ENCODE data around the gene PRRT3.

DNA sequence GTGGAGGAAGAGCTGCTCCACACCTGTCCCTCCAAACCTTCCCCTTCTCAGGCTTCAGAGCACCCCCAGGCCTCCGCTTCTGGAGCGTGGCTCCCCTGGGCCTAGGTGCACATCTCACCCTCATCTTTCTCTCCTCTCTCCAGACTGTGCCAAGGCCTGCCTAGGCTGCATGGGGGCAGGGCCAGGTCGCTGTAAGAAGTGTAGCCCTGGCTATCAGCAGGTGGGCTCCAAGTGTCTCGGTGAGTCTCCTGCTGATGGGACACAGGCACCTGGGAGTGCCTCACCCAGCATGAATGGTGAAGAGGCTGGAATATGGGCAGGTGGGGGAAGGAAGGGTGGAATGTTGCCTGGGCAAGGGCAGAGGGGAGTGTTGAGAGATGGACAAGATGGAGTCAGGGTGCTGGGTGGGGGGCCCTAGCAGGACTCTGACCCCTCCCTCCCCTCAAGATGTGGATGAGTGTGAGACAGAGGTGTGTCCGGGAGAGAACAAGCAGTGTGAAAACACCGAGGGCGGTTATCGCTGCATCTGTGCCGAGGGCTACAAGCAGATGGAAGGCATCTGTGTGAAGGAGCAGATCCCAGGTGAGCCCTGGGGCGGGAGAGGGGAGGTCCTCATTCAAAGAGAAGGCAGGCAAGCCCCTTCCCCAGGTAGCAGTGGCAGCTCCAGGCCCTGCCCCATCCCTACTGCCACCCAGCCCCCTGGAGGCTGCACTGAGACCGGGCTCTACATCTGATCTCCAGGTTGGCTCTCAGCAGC is 9.1 kb downstream of the PRRT3 start:
- TF ChIP-seq, protein P1, sequence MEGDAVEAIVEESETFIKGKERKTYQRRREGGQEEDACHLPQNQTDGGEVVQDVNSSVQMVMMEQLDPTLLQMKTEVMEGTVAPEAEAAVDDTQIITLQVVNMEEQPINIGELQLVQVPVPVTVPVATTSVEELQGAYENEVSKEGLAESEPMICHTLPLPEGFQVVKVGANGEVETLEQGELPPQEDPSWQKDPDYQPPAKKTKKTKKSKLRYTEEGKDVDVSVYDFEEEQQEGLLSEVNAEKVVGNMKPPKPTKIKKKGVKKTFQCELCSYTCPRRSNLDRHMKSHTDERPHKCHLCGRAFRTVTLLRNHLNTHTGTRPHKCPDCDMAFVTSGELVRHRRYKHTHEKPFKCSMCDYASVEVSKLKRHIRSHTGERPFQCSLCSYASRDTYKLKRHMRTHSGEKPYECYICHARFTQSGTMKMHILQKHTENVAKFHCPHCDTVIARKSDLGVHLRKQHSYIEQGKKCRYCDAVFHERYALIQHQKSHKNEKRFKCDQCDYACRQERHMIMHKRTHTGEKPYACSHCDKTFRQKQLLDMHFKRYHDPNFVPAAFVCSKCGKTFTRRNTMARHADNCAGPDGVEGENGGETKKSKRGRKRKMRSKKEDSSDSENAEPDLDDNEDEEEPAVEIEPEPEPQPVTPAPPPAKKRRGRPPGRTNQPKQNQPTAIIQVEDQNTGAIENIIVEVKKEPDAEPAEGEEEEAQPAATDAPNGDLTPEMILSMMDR (IDR thresholded peaks at IDR 0.05; ENCODE audit: low read length), result no peak
- TF ChIP-seq EZH2 (IDR thresholded peaks at IDR 0.05; ENCODE audit: borderline replicate concordance, low read length), result no peak

Data from OCI-LY1 (cell line).